K562 (cell line): Measurements from ENCODE around the gene PLK5. TPM values are rescaled to one million over a fixed set of nuclear protein-coding genes. Genes with fewer than 3 reads are reported as not detected.

Experiments used
- CCNT2 ChIP-seq: IDR thresholded peaks from 2 replicates; pipeline ENCODE4 v1.6.1; 2011; ENCODE audit warnings: borderline replicate concordance, low read depth, mild to moderate bottlenecking, moderate library complexity, mixed read lengths, low read length; ENCODE audit not compliant: insufficient read length; ENCODE audit errors: extremely low read depth
- ETV1 ChIP-seq: fragments of 450-650 bp; conservative IDR thresholded peaks from 2 replicates; pipeline ENCODE4 v1.6.1; 2016; ENCODE audit warnings: missing genetic modification characterization, control low read depth, low read depth, missing compliant biosample characterization
- ETV5 ChIP-seq: sonication (generic); formaldehyde crosslinking; IDR thresholded peaks from 2 replicates; pipeline ENCODE4 v1.4.0; 2020; ENCODE audit warnings: low read depth, mild to moderate bottlenecking, missing genetic modification reagents
- FUS ChIP-seq: fragments of 200-400 bp; formaldehyde crosslinking; optimal IDR thresholded peaks from 2 replicates; pipeline ENCODE3; 2017; ENCODE audit warnings: low read depth, low read length
- GATA2 ChIP-seq: sonication (generic); formaldehyde crosslinking; IDR thresholded peaks from 2 replicates; pipeline ENCODE4 v1.4.0; 2020; ENCODE audit warnings: mild to moderate bottlenecking, missing genetic modification reagents
- NFYB ChIP-seq: IDR thresholded peaks from 2 replicates; pipeline ENCODE4 v1.6.1; 2011; ENCODE audit warnings: mild to moderate bottlenecking, moderate library complexity; ENCODE audit not compliant: insufficient read length; ENCODE audit errors: extremely low read depth
- PHF8 ChIP-seq: fragments of 200-600 bp; sonication (generic); IDR thresholded peaks from 2 replicates; pipeline ENCODE4 v1.6.1; 2012; ENCODE audit warnings: mixed run types, mild to moderate bottlenecking, inconsistent platforms, low read length, moderate library complexity, borderline replicate concordance
- RAD51 ChIP-seq: fragments of 450-650 bp; IDR thresholded peaks from 2 replicates; pipeline ENCODE4 v1.7.1; 2016; ENCODE audit warnings: low read depth, mild to moderate bottlenecking, borderline replicate concordance
- RUNX1 ChIP-seq: sonication (generic); IDR thresholded peaks from 2 replicates; pipeline ENCODE4 v1.6.1; 2016; ENCODE audit warnings: antibody characterized with exemption, low read depth
- SOX6 ChIP-seq: fragments of 450-650 bp; IDR thresholded peaks from 2 replicates; pipeline ENCODE4 v1.6.1; 2014; ENCODE audit warnings: mild to moderate bottlenecking
- SREBF2 ChIP-seq: sonication (generic); formaldehyde crosslinking; IDR thresholded peaks from 2 replicates; pipeline ENCODE4 v1.4.0; 2020; ENCODE audit warnings: mild to moderate bottlenecking, missing genetic modification reagents
- TAF9B ChIP-seq: fragments of 450-650 bp; IDR thresholded peaks from 2 replicates; pipeline ENCODE4 v1.6.1; 2018; ENCODE audit warnings: mild to moderate bottlenecking; ENCODE audit not compliant: partially characterized antibody
- ZNF785 ChIP-seq: fragments of 250-450 bp; sonication (Bioruptor Pico); IDR thresholded peaks from 2 replicates; pipeline ENCODE4 v1.4.0; 2020; ENCODE audit warnings: mild to moderate bottlenecking
- polyA plus RNA-seq, 8 experiments: library from polyadenylated mRNA; depleted of rRNA in 4 of 8; stranded (reverse) in 5 of 8; unstranded in 3 of 8; fragments of >200 nt; fragmentation: Nextera tagmentation in 2 of 8; fragmentation: Illumina TruSeq in 1 of 8; extraction: Ambion mirVana in 2 of 8; extraction: Trizol in 1 of 8; gene quantifications; 2 replicates each; pipeline versions ENCODE4 v1.2.1 to v1.2.3, GENCODE V29; 2011 to 2014; ENCODE audit warnings: inconsistent platforms in 1 of 8, missing spikeins in 1 of 8
- total RNA-seq, 7 experiments: library from RNA; depleted of rRNA in 6 of 7; stranded (reverse); fragments of >200 nt in 6 of 7; fragmentation: Illumina TruSeq in 2 of 7; extraction: Trizol in 2 of 7; gene quantifications; 2 replicates each; pipeline versions ENCODE4 v1.2.1 to v1.2.3, GENCODE V29; 2011 to 2021; ENCODE audit warnings: low replicate concordance in 1 of 7
- TF ChIP-seq, protein P1 (sequence below): sonication (generic); formaldehyde crosslinking; IDR thresholded peaks from 2 replicates; pipeline ENCODE4 v1.8.0; 2022; ENCODE audit warnings: mild to moderate bottlenecking, missing genetic modification reagents
- TF ChIP-seq, protein P2 (sequence below): fragments of 250-450 bp; sonication (Bioruptor Pico); IDR thresholded peaks from 2 replicates; pipeline ENCODE4 v1.5.1; 2021; ENCODE audit warnings: mild to moderate bottlenecking
- TF ChIP-seq, protein P3 (sequence below): fragments of 450-650 bp; IDR thresholded peaks from 2 replicates; pipeline ENCODE4 v1.6.1; 2017; ENCODE audit warnings: antibody characterized with exemption
- TF ChIP-seq, protein P4 (sequence below): sonication (generic); formaldehyde crosslinking; IDR thresholded peaks from 2 replicates; pipeline ENCODE4 v1.8.0; 2022; ENCODE audit warnings: missing genetic modification reagents, mild to moderate bottlenecking, borderline replicate concordance

The PLK5 gene
- total and polyA plus RNA-seq, 9 of the 15 experiments (the other 6 are each of a cell fraction or from before 2014, with no cell fraction given) = 0.04 to 0.23 (median 0.11) TPM; not detected in 5

DNA sequence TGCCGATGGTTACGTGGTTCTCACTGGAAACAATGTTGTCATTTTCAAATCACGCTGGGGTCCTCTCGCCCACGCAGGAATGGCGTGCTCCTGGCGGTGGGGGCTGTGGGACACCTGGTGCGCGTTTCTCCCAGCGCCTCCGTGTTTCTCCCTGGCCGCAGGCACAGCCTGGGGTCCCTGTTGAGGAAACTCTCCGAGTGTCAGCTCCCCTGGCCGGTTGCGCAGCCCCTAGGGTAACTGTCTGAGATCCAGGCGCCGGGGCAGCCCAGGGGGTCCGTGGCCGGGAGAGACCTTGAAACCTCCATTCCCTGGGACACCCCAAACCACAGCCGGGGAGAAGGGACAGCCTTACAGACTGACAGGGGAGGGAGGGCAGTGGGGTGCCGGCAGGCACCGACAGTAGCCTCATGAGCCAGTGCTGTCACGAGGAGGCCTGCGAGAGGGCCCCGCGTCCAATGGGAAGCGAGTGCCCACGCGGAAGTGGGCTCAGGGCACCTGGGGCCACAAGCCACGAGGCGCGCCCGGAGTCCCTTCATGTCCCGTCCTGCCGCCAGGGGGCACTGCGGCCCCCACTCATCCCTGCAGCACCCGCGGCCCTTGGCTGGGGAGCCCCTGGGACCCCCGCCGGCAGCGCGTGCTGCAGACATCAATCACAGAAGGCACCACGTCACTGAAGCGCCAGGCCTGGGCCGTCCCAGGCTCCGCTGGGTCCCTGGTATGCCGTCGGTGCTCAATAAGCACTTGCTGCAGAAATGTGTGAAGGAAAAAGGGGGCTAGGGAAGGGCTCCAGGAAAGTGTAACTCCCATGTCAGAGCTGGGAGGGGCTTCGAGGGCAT, 20.6 kb upstream of the PLK5 start (continued):
- TF ChIP-seq FUS (no peak), RUNX1 (0 out of 2 replicates have a peak, but pooled peaks have one; percentile 15), ZNF785 (CRISPR knock-in tag) (no peak), TAF9B (no peak), ETV1 (tag) (peak; percentile 46), CCNT2 (peak; percentile 55), GATA2 (CRISPR knock-in tag) (no peak), SREBF2 (CRISPR knock-in tag) (no peak), PHF8 (peak; percentile 54; the same call in 1 of the 2 replicates), ETV5 (0 out of 2 replicates have a peak, but pooled peaks have one; percentile 57), RAD51 (peak; percentile 48; the same call in 1 of the 2 replicates), SOX6 (0 out of 2 replicates have a peak, but pooled peaks have one; percentile 27), NFYB (peak; percentile 76)
- TF ChIP-seq, protein P1, sequence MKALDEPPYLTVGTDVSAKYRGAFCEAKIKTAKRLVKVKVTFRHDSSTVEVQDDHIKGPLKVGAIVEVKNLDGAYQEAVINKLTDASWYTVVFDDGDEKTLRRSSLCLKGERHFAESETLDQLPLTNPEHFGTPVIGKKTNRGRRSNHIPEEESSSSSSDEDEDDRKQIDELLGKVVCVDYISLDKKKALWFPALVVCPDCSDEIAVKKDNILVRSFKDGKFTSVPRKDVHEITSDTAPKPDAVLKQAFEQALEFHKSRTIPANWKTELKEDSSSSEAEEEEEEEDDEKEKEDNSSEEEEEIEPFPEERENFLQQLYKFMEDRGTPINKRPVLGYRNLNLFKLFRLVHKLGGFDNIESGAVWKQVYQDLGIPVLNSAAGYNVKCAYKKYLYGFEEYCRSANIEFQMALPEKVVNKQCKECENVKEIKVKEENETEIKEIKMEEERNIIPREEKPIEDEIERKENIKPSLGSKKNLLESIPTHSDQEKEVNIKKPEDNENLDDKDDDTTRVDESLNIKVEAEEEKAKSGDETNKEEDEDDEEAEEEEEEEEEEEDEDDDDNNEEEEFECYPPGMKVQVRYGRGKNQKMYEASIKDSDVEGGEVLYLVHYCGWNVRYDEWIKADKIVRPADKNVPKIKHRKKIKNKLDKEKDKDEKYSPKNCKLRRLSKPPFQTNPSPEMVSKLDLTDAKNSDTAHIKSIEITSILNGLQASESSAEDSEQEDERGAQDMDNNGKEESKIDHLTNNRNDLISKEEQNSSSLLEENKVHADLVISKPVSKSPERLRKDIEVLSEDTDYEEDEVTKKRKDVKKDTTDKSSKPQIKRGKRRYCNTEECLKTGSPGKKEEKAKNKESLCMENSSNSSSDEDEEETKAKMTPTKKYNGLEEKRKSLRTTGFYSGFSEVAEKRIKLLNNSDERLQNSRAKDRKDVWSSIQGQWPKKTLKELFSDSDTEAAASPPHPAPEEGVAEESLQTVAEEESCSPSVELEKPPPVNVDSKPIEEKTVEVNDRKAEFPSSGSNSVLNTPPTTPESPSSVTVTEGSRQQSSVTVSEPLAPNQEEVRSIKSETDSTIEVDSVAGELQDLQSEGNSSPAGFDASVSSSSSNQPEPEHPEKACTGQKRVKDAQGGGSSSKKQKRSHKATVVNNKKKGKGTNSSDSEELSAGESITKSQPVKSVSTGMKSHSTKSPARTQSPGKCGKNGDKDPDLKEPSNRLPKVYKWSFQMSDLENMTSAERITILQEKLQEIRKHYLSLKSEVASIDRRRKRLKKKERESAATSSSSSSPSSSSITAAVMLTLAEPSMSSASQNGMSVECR (CRISPR knock-in tag) = peak; percentile 75
- TF ChIP-seq, protein P2, sequence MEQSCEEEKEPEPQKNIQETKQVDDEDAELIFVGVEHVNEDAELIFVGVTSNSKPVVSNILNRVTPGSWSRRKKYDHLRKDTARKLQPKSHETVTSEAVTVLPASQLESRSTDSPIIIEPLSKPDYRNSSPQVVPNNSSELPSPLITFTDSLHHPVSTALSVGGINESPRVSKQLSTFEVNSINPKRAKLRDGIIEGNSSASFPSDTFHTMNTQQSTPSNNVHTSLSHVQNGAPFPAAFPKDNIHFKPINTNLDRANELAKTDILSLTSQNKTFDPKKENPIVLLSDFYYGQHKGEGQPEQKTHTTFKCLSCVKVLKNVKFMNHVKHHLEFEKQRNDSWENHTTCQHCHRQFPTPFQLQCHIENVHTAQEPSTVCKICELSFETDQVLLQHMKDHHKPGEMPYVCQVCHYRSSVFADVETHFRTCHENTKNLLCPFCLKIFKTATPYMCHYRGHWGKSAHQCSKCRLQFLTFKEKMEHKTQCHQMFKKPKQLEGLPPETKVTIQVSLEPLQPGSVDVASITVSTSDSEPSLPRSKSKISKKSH (CRISPR knock-in tag) = no peak
- TF ChIP-seq, protein P3, sequence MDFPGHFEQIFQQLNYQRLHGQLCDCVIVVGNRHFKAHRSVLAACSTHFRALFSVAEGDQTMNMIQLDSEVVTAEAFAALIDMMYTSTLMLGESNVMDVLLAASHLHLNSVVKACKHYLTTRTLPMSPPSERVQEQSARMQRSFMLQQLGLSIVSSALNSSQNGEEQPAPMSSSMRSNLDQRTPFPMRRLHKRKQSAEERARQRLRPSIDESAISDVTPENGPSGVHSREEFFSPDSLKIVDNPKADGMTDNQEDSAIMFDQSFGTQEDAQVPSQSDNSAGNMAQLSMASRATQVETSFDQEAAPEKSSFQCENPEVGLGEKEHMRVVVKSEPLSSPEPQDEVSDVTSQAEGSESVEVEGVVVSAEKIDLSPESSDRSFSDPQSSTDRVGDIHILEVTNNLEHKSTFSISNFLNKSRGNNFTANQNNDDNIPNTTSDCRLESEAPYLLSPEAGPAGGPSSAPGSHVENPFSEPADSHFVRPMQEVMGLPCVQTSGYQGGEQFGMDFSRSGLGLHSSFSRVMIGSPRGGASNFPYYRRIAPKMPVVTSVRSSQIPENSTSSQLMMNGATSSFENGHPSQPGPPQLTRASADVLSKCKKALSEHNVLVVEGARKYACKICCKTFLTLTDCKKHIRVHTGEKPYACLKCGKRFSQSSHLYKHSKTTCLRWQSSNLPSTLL = no peak
- TF ChIP-seq, protein P4, sequence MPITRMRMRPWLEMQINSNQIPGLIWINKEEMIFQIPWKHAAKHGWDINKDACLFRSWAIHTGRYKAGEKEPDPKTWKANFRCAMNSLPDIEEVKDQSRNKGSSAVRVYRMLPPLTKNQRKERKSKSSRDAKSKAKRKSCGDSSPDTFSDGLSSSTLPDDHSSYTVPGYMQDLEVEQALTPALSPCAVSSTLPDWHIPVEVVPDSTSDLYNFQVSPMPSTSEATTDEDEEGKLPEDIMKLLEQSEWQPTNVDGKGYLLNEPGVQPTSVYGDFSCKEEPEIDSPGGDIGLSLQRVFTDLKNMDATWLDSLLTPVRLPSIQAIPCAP = peak; percentile 79; the same call in 1 of the 2 replicates
